ENCODE measurements around the gene PDGFA. TPM values are rescaled to one million over a fixed set of nuclear protein-coding genes. Genes with fewer than 3 reads are reported as not detected.

Gene PDGFA
- total and polyA plus RNA-seq, 2 donors from 2014 or later: 14.1 to 53.0 TPM

DNA sequence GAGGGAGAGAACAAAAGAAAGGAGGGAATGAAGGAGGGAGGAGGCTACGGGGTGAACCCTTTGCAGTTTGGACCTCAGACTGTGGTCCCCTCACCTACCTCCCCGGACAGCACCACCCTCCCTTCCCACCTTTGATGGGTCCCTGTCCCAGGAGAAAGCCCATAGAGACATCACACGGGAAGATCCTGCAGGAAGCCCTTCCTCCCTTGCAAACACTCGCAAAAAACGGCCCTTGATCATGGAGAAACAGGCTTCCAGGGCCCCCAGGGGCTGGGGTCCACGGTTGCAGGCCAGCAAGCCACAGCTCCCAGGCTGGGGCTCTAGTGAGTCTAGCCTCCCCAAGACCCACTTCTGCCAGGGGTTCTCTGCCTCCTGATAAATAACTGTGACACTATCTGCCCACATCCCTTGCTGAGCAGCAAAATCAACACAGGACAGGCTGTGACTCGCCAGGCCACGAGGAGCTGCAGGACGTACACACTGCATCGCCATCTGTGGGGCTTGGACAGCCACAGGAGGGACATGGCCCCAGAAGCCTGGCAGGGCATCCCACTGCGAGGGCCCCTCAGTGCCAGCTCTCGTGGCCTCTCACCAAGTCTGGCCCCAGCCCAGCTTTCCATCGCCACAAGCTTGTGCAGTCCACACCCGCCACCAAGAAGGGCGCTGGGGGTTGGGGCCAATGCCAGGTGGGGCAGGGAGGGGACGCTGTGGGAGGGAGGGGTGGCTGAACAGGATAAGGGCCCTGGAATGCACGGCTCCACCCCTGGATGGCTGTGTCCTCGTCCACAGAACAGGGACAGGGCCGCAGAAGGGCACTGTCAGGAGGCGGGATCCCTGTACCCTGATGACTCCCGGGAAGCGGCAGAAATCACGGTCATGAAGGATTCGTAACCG lies 34.2 kb downstream of the PDGFA start:
- intact Hi-C loops (cut with DNase I): no loop called here
- Histone ChIP-seq H3K27ac (ENCODE audit: low read depth in 2 of 2, low read length in 2 of 2) (no peak overlapping the region), H3K36me3 (ENCODE audit: control insufficient read depth in 2 of 3, insufficient read depth in 3 of 3, low read length in 3 of 3) (no peaks in the 10 kb centered on the region), H3K9me3 (ENCODE audit: control insufficient read depth in 2 of 3, insufficient read depth in 1 of 3, low read length in 3 of 3) (no peaks in the 10 kb centered on the region), H3K27me3 (ENCODE audit: control insufficient read depth, insufficient read depth, low read length) (no peaks in the 10 kb centered on the region), H3K9ac (ENCODE audit: low read length in 3 of 3) (no peak overlapping the region), H3K4me3 (ENCODE audit: low read length in 3 of 3) (no peak overlapping the region), H3K4me1 (ENCODE audit: control insufficient read depth in 2 of 3, insufficient read depth in 2 of 3, low read depth in 1 of 3, low read length in 3 of 3) (peaks cover 0 to 5% (median 0%) of the 10 kb centered on the region in 3 donors)
- DNase-seq (peak in 1 of 5 donors; percentile 76), FAIRE-seq (no peak)
- TF ChIP-seq CTCF (IDR thresholded peaks at IDR 0.05; ENCODE audit: borderline replicate concordance, extremely low read depth, insufficient read depth): no peak

DNA sequence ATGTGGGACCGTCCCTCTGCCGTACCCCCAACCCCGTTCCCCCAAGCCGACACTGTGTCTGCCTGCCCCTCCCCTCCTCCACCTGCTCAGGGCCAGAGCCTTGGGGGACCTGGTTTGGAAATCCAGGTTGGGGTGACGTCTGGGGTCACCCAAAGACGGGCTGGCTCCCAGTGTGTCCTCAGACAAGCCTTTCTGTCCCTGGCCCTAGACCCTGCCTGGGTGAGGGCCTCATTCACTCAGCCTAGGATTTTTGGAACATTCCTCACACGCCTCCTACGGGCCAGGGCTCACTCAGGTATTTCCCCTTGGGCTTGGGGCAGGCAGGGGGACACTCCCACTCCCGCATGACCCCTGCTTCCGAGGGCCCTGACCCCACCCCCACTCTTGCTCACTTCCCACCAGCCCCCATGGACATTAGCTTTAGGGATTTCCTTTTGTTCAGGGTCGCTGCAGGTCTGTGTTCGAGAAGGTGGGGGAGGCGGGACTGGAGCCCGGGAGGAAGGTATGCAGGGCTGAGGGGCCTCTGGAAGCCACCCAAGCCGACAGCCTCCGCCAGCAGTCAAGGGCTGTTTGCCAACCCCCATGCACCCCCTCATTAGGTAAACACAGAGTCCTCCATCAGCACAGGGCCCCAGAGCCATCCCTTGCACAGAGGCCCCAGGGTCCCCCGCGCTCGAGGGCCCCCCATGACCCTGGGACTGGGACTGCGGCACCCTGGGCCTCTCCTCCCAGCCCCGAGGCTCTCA lies 35.1 kb downstream of the PDGFA start:
- peaks cover 0 to 5% (median 0%) of the 10 kb centered on the region in 3 donors for H3K4me1 ChIP-seq (ENCODE audit: control insufficient read depth in 2 of 3, insufficient read depth in 2 of 3, low read depth in 1 of 3, low read length in 3 of 3)
- DNase-seq (peak in 3 of 5 donors; percentile 47 to 61 (median 54)), FAIRE-seq (no peak)
- H3K27me3 ChIP-seq (ENCODE audit: control insufficient read depth, insufficient read depth, low read length): no peaks in the 10 kb centered on the region
- no peak overlapping the region for H3K9ac ChIP-seq (ENCODE audit: low read length in 3 of 3)
- H3K27ac ChIP-seq (ENCODE audit: low read depth in 2 of 2, low read length in 2 of 2): no peak overlapping the region
- no peak for TF ChIP-seq CTCF (IDR thresholded peaks at IDR 0.05; ENCODE audit: borderline replicate concordance, extremely low read depth, insufficient read depth)
- H3K36me3 ChIP-seq (ENCODE audit: control insufficient read depth in 2 of 3, insufficient read depth in 3 of 3, low read length in 3 of 3): no peaks in the 10 kb centered on the region
- intact Hi-C loops (cut with DNase I): no loop called here
- no peaks in the 10 kb centered on the region for H3K9me3 ChIP-seq (ENCODE audit: control insufficient read depth in 2 of 3, insufficient read depth in 1 of 3, low read length in 3 of 3)
- H3K4me3 ChIP-seq (ENCODE audit: low read length in 3 of 3): no peak overlapping the region

DNA sequence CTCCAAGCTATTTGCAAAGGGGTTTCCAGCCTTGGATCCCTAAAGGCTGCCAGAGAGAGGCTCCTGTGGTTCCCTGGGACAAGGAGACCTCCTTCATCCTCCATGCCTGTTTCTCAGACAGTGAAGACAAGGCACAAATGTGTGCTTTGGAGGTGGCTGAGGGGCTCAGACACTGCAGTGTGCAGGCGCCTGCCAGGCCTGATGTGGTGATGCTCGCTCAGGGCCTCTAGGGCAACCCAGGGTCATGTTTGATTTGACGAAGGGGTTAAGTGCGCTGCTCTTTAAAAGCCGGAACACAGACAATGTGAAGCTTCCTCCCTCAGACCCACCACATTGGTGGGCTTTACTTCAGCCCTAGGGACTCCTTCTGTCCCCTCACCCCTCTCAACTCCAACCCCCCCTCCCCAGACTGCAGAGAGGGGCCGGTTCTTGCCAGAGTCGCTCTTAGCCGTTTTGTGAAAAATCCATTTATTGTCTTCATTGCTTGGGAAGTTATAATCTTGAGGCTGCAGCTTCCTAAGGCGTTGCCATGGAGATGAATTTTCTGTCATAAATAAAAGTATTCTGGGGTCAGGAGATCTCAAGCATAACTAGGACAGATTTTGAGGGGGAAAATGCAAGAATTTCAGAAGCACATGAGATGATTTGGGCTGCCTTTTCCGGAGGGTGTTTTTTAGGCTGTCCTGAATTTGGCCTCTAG lies 35.8 kb downstream of the PDGFA start:
- no peak for TF ChIP-seq CTCF (IDR thresholded peaks at IDR 0.05; ENCODE audit: borderline replicate concordance, extremely low read depth, insufficient read depth)
- Histone ChIP-seq H3K4me3 (ENCODE audit: low read length in 3 of 3) (no peak overlapping the region), H3K9me3 (ENCODE audit: control insufficient read depth in 2 of 3, insufficient read depth in 1 of 3, low read length in 3 of 3) (no peaks in the 10 kb centered on the region), H3K36me3 (ENCODE audit: control insufficient read depth in 2 of 3, insufficient read depth in 3 of 3, low read length in 3 of 3) (no peaks in the 10 kb centered on the region), H3K4me1 (ENCODE audit: control insufficient read depth in 2 of 3, insufficient read depth in 2 of 3, low read depth in 1 of 3, low read length in 3 of 3) (peaks cover 0 to 5% (median 0%) of the 10 kb centered on the region in 3 donors), H3K9ac (ENCODE audit: low read length in 3 of 3) (no peak overlapping the region), H3K27me3 (ENCODE audit: control insufficient read depth, insufficient read depth, low read length) (no peaks in the 10 kb centered on the region), H3K27ac (ENCODE audit: low read depth in 2 of 2, low read length in 2 of 2) (no peak overlapping the region)
- intact Hi-C loops (cut with DNase I): no loop called here
- no peak for FAIRE-seq
- peak in 3 of 5 donors; percentile 15 to 82 (median 48) for DNase-seq
